K562 (cell line): ENCODE data around the gene PAF1. TPM values are rescaled to one million over a fixed set of nuclear protein-coding genes. Genes with fewer than 3 reads are reported as not detected.
A peak's percentile ranks its signal among the peaks of the same experiment; 100 is the strongest.

Experiments
- ATF7 ChIP-seq: fragments of 450-650 bp; IDR thresholded peaks from 2 replicates; pipeline ENCODE4 v1.7.1; 2014; ENCODE audit warnings: mild to moderate bottlenecking, moderate library complexity
- HDGF ChIP-seq: fragments of 450-650 bp; IDR thresholded peaks from 2 replicates; pipeline ENCODE4 v1.6.1; 2016
- KDM1A ChIP-seq, 2 experiments: fragments of 450-650 bp; IDR thresholded peaks; 2 replicates each; pipeline ENCODE4 v1.6.1; 2016; ENCODE audit warnings: mild to moderate bottlenecking in 2 of 2
- PBX2 ChIP-seq, 2 experiments: IDR thresholded peaks in 1 of 2; conservative IDR thresholded peaks in 1 of 2; 2 replicates each; pipeline ENCODE4 v1.6.1; 2016; ENCODE audit warnings: low read depth in 2 of 2, mild to moderate bottlenecking in 1 of 2, missing compliant biosample characterization in 1 of 2, missing genetic modification characterization in 1 of 2, moderate library complexity in 1 of 2
- PHF20 ChIP-seq: fragments of 450-650 bp; IDR thresholded peaks from 2 replicates; pipeline ENCODE4 v1.6.1; 2018; ENCODE audit not compliant: partially characterized antibody
- PKNOX1 ChIP-seq: fragments of 450-650 bp; IDR thresholded peaks from 2 replicates; pipeline ENCODE4 v1.6.1; 2016
- RCOR1 ChIP-seq, 2 experiments: IDR thresholded peaks; 2 replicates each; pipeline ENCODE4 v1.6.1; 2012; ENCODE audit warnings: low read depth in 2 of 2, low read length in 2 of 2, borderline replicate concordance in 1 of 2, improper control_type of control experiment in 1 of 2
- REST ChIP-seq, 2 experiments: fragments of 450-650 bp; formaldehyde crosslinking in 1 of 2; IDR thresholded peaks; 2 replicates each; pipeline versions ENCODE4 v1.4.0 to v1.6.1; 2014 to 2020; ENCODE audit warnings: mild to moderate bottlenecking in 2 of 2, borderline replicate concordance in 1 of 2, low read depth in 1 of 2
- RUNX1 ChIP-seq: sonication (generic); IDR thresholded peaks from 2 replicates; pipeline ENCODE4 v1.6.1; 2016; ENCODE audit warnings: antibody characterized with exemption, low read depth
- TBP ChIP-seq: optimal IDR thresholded peaks from 2 replicates; pipeline ENCODE3; 2011; ENCODE audit warnings: low read depth, low read length, improper control_type of control experiment
- TCF15 ChIP-seq: fragments of 250-450 bp; sonication (Bioruptor Pico); IDR thresholded peaks from 2 replicates; pipeline ENCODE4 v1.8.0; 2022; ENCODE audit warnings: moderate library complexity, mild to moderate bottlenecking, inconsistent platforms
- ZBTB43 ChIP-seq: sonication (generic); formaldehyde crosslinking; IDR thresholded peaks from 2 replicates; pipeline ENCODE4 v1.8.0; 2023; ENCODE audit warnings: mild to moderate bottlenecking, missing genetic modification reagents
- polyA plus RNA-seq, 8 experiments: library from polyadenylated mRNA; depleted of rRNA in 4 of 8; stranded (reverse) in 5 of 8; unstranded in 3 of 8; fragments of >200 nt; fragmentation: Nextera tagmentation in 2 of 8; fragmentation: Illumina TruSeq in 1 of 8; extraction: Ambion mirVana in 2 of 8; extraction: Trizol in 1 of 8; gene quantifications; 2 replicates each; pipeline versions ENCODE4 v1.2.1 to v1.2.3, GENCODE V29; 2011 to 2014; ENCODE audit warnings: inconsistent platforms in 1 of 8, missing spikeins in 1 of 8
- total RNA-seq, 7 experiments: library from RNA; depleted of rRNA in 6 of 7; stranded (reverse); fragments of >200 nt in 6 of 7; fragmentation: Illumina TruSeq in 2 of 7; extraction: Trizol in 2 of 7; gene quantifications; 2 replicates each; pipeline versions ENCODE4 v1.2.1 to v1.2.3, GENCODE V29; 2011 to 2021; ENCODE audit warnings: low replicate concordance in 1 of 7

The PAF1 gene
- total and polyA plus RNA-seq, 9 of the 15 experiments (the other 6 are each of a cell fraction or from before 2014, with no cell fraction given): 1.5 to 45.0 (median 33.8) TPM

GRCh38 chr19:39351537-39352064, 39.3 kb downstream of the PAF1 start (continued):
- TF ChIP-seq PKNOX1 (peak; percentile 72), ATF7 (peak; percentile 57; the same call in 1 of the 2 replicates), RUNX1 (no peak), REST (IDR thresholded peaks at IDR 0.05; ENCODE audit: borderline replicate concordance) (peak; percentile 52; the same call in 1 of the 2 replicates), REST (CRISPR knock-in tag; IDR thresholded peaks at IDR 0.05; ENCODE audit: low read depth) (no peak), HDGF (no peak), TCF15 (CRISPR knock-in tag) (no peak), PHF20 (no peak), ZBTB43 (CRISPR knock-in tag) (no peak), KDM1A (IDR thresholded peaks at IDR 0.05) (peak in 1 of 2 experiments; percentile 26; a peak in 1 of 4 replicates), TBP (no peak), RCOR1 (IDR thresholded peaks at IDR 0.05; ENCODE audit: borderline replicate concordance in 1 of 2, low read depth in 2 of 2, low read length in 2 of 2) (peak in 1 of 2 experiments; percentile 55; a peak in 1 of 4 replicates), PBX2 (CRISPR knock-in tag; IDR thresholded peaks at IDR 0.05; ENCODE audit: low read depth) (no peak), PBX2 (tag; conservative IDR thresholded peaks at IDR 0.05; ENCODE audit: low read depth) (peak; percentile 81)
